Measurements from ENCODE around the gene PALLD. TPM values are rescaled to one million over a fixed set of nuclear protein-coding genes. Genes with fewer than 3 reads are reported as not detected.

The PALLD gene
- total and polyA plus RNA-seq, 2 of the 8 experiments (the other 6 are each of a cell fraction or from before 2014, with no cell fraction given), result 10.5 to 25.0 TPM

DNA sequence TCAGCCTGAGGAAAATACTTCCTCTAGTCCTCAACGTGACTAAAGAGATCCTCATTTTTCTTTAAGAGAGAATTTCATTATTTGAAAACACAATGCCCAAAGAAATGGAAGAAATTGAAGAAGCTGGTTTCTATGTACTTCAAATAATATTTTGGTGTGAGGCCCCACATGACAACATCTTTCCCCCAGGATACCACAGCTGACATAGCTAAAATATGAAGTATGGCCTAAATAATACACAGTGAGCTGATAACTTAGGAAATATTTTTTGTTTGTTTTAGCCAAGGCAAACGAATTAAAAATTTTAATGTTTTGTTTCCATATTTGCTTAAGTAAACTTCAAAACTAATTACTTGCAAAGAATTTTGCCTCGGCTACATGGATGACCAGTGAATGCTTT is 364.0 kb downstream of the PALLD start:
- no peak overlapping the region for H3K4me2 ChIP-seq (ENCODE audit: insufficient read depth in 1 of 2, low read depth in 2 of 2, low read length in 2 of 2)
- H3K18ac ChIP-seq (ENCODE audit: extremely low read depth, low read length), result no peak overlapping the region
- H4K91ac ChIP-seq (replicated peaks; ENCODE audit: insufficient read length, low read length), result no peak overlapping the region
- DNase-seq (ENCODE audit: low read depth in 1 of 2, low spot score in 2 of 2), result no peak
- H3K79me2 ChIP-seq (ENCODE audit: control insufficient read depth in 1 of 2, insufficient read depth in 2 of 2, low read length in 2 of 2), result no peaks in the 10 kb centered on the region
- H2BK15ac ChIP-seq (ENCODE audit: low read length), result no peak overlapping the region
- H3K27ac ChIP-seq (ENCODE audit: low read depth, low read length), result no peak overlapping the region
- no peaks in the 10 kb centered on the region for H3K36me3 ChIP-seq (ENCODE audit: control insufficient read depth in 2 of 4, insufficient read depth in 4 of 4, low read length in 3 of 4)
- no peak overlapping the region for H3K4ac ChIP-seq (replicated peaks; ENCODE audit: insufficient read length, low read depth, low read length)
- ChIA-PET POLR2A (ENCODE audit: partially characterized antibody) (interaction anchor here (0.8 kb wide), 1 partner anchor 20 kb away, joined by 5 read pairs; no protein-coding TSS in a partner anchor), CTCF (ENCODE audit: partially characterized antibody) (interaction anchor here (1.1 kb wide), 1 partner anchor 8 kb away, joined by 5 read pairs; no protein-coding TSS in a partner anchor)
- H2BK20ac ChIP-seq (ENCODE audit: low read length), result no peak overlapping the region
- no peak overlapping the region for H3K14ac ChIP-seq (ENCODE audit: insufficient read length)
- no peak overlapping the region for H2BK12ac ChIP-seq (ENCODE audit: low read depth, low read length)
- no peak overlapping the region for H4K8ac ChIP-seq (ENCODE audit: extremely low read depth, insufficient read depth, low read length)
- no peak for FAIRE-seq
- H3K23ac ChIP-seq (ENCODE audit: insufficient read length), result no peak overlapping the region
- no peaks in the 10 kb centered on the region for H3K9me3 ChIP-seq (ENCODE audit: insufficient read depth in 2 of 2, low read depth in 1 of 2, low read length in 1 of 2)
- no peak overlapping the region for H3K4me3 ChIP-seq (ENCODE audit: extremely low read depth in 1 of 4, insufficient read depth in 2 of 4, low read depth in 3 of 4, low read length in 4 of 4)
- H3K56ac ChIP-seq (replicated peaks; ENCODE audit: insufficient read length, low read depth, low read length), result no peak overlapping the region
- no peaks in the 10 kb centered on the region; the same call in 1 of the 2 replicates for H3K79me1 ChIP-seq (ENCODE audit: low read depth, low read length)
- H2AK5ac ChIP-seq (ENCODE audit: low read depth, low read length), result no peak overlapping the region
- no peak overlapping the region for H2AFZ ChIP-seq (ENCODE audit: low read length)
- H2BK120ac ChIP-seq (replicated peaks; ENCODE audit: low read depth, low read length), result no peak overlapping the region
- no peak overlapping the region for H3K9ac ChIP-seq (replicated peaks in 1 of 4; ENCODE audit: extremely low read depth in 1 of 4, low read depth in 3 of 4, low read length in 3 of 4)
- no peaks in the 10 kb centered on the region for H4K20me1 ChIP-seq (replicated peaks in 1 of 2; ENCODE audit: control insufficient read depth in 1 of 2, insufficient read depth in 2 of 2, low read length in 2 of 2)
- no peak overlapping the region for H4K5ac ChIP-seq (ENCODE audit: insufficient read length, low read depth, low read length)
- H3K4me1 ChIP-seq (replicated peaks in 1 of 4; ENCODE audit: control insufficient read depth in 3 of 4, insufficient read depth in 4 of 4, low read length in 3 of 4), result peaks cover 0 to 7% (median 3%) of the 10 kb centered on the region in 4 experiments; a peak in 2 of 7 replicates
- no peak overlapping the region for H2BK5ac ChIP-seq (ENCODE audit: low read depth, low read length)
- no peaks in the 10 kb centered on the region for H3K27me3 ChIP-seq (replicated peaks in 1 of 4; ENCODE audit: control insufficient read depth in 3 of 4, extremely low read depth in 1 of 4, insufficient read depth in 3 of 4, low read length in 3 of 4)
- 85% methylated on average over 3 of the region's 3 CpGs; no CpG with 5 or more reads in 1 of the 2 experiments for WGBS, 2 experiments (ENCODE audit: extremely low coverage in 1 of 2, insufficient coverage in 1 of 2, insufficient read length in 1 of 2, insufficient replicate concordance in 2 of 2, low coverage in 1 of 2, low lambda C conversion rate in 2 of 2, missing lambda C conversion rate in 1 of 2)
- H3K23me2 ChIP-seq (ENCODE audit: low read depth, low read length), result no peaks in the 10 kb centered on the region
- TF ChIP-seq SAP30 (IDR thresholded peaks at IDR 0.05; ENCODE audit: insufficient read depth, insufficient replicate concordance, low read length), result no peak
- no peak for TF ChIP-seq TAF7 (optimal IDR thresholded peaks at IDR 0.05; ENCODE audit: borderline replicate concordance, low read depth, low read length)
- no peak for TF ChIP-seq CTBP2 (IDR thresholded peaks at IDR 0.05; ENCODE audit: borderline replicate concordance, insufficient read depth, insufficient read length, low read length)
- TF ChIP-seq, protein P1, sequence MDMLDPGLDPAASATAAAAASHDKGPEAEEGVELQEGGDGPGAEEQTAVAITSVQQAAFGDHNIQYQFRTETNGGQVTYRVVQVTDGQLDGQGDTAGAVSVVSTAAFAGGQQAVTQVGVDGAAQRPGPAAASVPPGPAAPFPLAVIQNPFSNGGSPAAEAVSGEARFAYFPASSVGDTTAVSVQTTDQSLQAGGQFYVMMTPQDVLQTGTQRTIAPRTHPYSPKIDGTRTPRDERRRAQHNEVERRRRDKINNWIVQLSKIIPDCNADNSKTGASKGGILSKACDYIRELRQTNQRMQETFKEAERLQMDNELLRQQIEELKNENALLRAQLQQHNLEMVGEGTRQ (IDR thresholded peaks at IDR 0.05; ENCODE audit: low read length), result no peak
- TF ChIP-seq BRCA1 (IDR thresholded peaks at IDR 0.05; ENCODE audit: low read depth, low read length), result no peak
- TF ChIP-seq CBX8 (IDR thresholded peaks at IDR 0.05; ENCODE audit: borderline replicate concordance, low read depth, low read length), result no peak
- TF ChIP-seq CREB1 (IDR thresholded peaks at IDR 0.05), result no peak
- no peak for TF ChIP-seq TBP (IDR thresholded peaks at IDR 0.05; ENCODE audit: low read depth, low read length)
- TF ChIP-seq, protein P2, sequence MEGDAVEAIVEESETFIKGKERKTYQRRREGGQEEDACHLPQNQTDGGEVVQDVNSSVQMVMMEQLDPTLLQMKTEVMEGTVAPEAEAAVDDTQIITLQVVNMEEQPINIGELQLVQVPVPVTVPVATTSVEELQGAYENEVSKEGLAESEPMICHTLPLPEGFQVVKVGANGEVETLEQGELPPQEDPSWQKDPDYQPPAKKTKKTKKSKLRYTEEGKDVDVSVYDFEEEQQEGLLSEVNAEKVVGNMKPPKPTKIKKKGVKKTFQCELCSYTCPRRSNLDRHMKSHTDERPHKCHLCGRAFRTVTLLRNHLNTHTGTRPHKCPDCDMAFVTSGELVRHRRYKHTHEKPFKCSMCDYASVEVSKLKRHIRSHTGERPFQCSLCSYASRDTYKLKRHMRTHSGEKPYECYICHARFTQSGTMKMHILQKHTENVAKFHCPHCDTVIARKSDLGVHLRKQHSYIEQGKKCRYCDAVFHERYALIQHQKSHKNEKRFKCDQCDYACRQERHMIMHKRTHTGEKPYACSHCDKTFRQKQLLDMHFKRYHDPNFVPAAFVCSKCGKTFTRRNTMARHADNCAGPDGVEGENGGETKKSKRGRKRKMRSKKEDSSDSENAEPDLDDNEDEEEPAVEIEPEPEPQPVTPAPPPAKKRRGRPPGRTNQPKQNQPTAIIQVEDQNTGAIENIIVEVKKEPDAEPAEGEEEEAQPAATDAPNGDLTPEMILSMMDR (IDR thresholded peaks at IDR 0.05; ENCODE audit: control extremely low read depth in 1 of 3, insufficient read depth in 1 of 3, low read depth in 1 of 3, low read length in 3 of 3), result no peak
- TF ChIP-seq PHF8 (conservative IDR thresholded peaks at IDR 0.05; ENCODE audit: low read depth, low read length), result no peak

Measured in H1 (cell line).